Measurements from ENCODE around the gene SLC2A4RG. TPM values are rescaled to one million over a fixed set of nuclear protein-coding genes. Genes with fewer than 3 reads are reported as not detected.
A peak's percentile ranks its signal among the peaks of the same experiment; 100 is the strongest.

Gene SLC2A4RG
- total and polyA plus RNA-seq, 2 of the 13 experiments (the other 11 are each of a cell fraction or from before 2014, with no cell fraction given), result 91.4 to 95.9 TPM

DNA sequence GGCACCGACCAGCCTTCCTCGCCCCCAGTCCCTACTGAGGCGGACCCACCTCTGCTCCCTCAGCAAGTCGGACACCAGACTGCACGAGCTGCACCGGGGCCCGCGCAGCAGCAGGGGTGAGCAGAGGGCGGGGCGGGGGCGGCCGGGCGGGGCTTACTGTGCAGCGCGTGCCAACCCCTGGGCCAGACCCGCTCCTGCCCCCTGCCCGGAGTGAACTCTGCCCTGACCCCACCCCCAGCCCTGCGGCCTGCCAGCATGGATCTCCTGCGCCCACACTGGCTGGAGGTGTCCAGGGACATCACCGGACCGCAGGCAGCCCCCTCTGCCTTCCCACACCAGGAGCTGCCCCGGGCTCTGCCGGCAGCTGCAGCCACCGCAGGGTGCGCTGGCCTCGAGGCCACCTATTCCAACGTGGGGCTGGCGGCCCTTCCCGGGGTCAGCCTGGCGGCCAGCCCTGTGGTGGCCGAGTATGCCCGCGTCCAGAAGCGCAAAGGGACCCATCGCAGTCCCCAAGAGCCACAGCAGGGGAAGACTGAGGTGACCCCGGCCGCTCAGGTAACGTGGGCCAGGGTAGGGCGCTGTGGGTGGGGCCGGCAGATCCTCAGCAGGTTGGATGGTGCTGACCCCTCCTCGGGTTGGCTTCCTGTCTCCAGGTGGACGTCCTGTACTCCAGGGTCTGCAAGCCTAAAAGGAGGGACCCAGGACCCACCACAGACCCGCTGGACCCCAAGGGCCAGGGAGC lies 1.5 kb upstream of the SLC2A4RG start (continued):
- TF ChIP-seq, protein P1, sequence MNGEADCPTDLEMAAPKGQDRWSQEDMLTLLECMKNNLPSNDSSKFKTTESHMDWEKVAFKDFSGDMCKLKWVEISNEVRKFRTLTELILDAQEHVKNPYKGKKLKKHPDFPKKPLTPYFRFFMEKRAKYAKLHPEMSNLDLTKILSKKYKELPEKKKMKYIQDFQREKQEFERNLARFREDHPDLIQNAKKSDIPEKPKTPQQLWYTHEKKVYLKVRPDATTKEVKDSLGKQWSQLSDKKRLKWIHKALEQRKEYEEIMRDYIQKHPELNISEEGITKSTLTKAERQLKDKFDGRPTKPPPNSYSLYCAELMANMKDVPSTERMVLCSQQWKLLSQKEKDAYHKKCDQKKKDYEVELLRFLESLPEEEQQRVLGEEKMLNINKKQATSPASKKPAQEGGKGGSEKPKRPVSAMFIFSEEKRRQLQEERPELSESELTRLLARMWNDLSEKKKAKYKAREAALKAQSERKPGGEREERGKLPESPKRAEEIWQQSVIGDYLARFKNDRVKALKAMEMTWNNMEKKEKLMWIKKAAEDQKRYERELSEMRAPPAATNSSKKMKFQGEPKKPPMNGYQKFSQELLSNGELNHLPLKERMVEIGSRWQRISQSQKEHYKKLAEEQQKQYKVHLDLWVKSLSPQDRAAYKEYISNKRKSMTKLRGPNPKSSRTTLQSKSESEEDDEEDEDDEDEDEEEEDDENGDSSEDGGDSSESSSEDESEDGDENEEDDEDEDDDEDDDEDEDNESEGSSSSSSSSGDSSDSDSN (CRISPR knock-in tag; IDR thresholded peaks at IDR 0.05), result peak; percentile 95
- TF ChIP-seq ZNF772 (CRISPR knock-in tag; IDR thresholded peaks at IDR 0.05) (peak; percentile 94; the same call in 1 of the 2 replicates), SOX13 (IDR thresholded peaks at IDR 0.05) (peak; percentile 33; the same call in 1 of the 2 replicates), SOX13 (CRISPR knock-in tag; conservative IDR thresholded peaks at IDR 0.05 in 1 of 2, IDR thresholded peaks at IDR 0.05 in 1 of 2) (peak in 1 of 2 experiments; percentile 69; a peak in 2 of 4 replicates), HMGA1 (CRISPR knock-in tag; conservative IDR thresholded peaks at IDR 0.05) (no peak), ZNF709 (CRISPR knock-in tag; IDR thresholded peaks at IDR 0.05) (peak; percentile 57; the same call in 1 of the 2 replicates), ZC3H13 (CRISPR knock-in tag; IDR thresholded peaks at IDR 0.05) (peak; percentile 95), CREB1 (IDR thresholded peaks at IDR 0.05) (no peak), CREB1 (CRISPR knock-in tag; IDR thresholded peaks at IDR 0.05) (no peak), DPF2 (CRISPR knock-in tag; IDR thresholded peaks at IDR 0.05; ENCODE audit: borderline replicate concordance, low read depth) (peak; percentile 81), ZNF510 (CRISPR knock-in tag; IDR thresholded peaks at IDR 0.05; ENCODE audit: low read depth) (peak; percentile 83; the same call in 1 of the 2 replicates), FOXA3 (CRISPR knock-in tag; IDR thresholded peaks at IDR 0.05) (peak; percentile 41; the same call in 1 of the 2 replicates), ZNF468 (CRISPR knock-in tag; IDR thresholded peaks at IDR 0.05) (no peak), ZNF549 (CRISPR knock-in tag; IDR thresholded peaks at IDR 0.05) (0 out of 2 replicates have a peak, but pooled peaks have one; percentile 11), ZSCAN25 (CRISPR knock-in tag; IDR thresholded peaks at IDR 0.05) (peak; percentile 90)
- TF ChIP-seq, protein P2, sequence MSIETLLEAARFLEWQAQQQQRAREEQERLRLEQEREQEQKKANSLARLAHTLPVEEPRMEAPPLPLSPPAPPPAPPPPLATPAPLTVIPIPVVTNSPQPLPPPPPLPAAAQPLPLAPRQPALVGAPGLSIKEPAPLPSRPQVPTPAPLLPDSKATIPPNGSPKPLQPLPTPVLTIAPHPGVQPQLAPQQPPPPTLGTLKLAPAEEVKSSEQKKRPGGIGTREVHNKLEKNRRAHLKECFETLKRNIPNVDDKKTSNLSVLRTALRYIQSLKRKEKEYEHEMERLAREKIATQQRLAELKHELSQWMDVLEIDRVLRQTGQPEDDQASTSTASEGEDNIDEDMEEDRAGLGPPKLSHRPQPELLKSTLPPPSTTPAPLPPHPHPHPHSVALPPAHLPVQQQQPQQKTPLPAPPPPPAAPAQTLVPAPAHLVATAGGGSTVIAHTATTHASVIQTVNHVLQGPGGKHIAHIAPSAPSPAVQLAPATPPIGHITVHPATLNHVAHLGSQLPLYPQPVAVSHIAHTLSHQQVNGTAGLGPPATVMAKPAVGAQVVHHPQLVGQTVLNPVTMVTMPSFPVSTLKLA (IDR thresholded peaks at IDR 0.05), result peak; percentile 26; the same call in 1 of the 2 replicates
- TF ChIP-seq, protein P3, sequence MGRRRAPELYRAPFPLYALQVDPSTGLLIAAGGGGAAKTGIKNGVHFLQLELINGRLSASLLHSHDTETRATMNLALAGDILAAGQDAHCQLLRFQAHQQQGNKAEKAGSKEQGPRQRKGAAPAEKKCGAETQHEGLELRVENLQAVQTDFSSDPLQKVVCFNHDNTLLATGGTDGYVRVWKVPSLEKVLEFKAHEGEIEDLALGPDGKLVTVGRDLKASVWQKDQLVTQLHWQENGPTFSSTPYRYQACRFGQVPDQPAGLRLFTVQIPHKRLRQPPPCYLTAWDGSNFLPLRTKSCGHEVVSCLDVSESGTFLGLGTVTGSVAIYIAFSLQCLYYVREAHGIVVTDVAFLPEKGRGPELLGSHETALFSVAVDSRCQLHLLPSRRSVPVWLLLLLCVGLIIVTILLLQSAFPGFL (CRISPR knock-in tag; IDR thresholded peaks at IDR 0.05), result no peak; the same call in 1 of the 2 replicates
- TF ChIP-seq, protein P4, sequence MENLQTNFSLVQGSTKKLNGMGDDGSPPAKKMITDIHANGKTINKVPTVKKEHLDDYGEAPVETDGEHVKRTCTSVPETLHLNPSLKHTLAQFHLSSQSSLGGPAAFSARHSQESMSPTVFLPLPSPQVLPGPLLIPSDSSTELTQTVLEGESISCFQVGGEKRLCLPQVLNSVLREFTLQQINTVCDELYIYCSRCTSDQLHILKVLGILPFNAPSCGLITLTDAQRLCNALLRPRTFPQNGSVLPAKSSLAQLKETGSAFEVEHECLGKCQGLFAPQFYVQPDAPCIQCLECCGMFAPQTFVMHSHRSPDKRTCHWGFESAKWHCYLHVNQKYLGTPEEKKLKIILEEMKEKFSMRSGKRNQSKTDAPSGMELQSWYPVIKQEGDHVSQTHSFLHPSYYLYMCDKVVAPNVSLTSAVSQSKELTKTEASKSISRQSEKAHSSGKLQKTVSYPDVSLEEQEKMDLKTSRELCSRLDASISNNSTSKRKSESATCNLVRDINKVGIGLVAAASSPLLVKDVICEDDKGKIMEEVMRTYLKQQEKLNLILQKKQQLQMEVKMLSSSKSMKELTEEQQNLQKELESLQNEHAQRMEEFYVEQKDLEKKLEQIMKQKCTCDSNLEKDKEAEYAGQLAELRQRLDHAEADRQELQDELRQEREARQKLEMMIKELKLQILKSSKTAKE (CRISPR knock-in tag; IDR thresholded peaks at IDR 0.05; ENCODE audit: borderline replicate concordance), result peak; percentile 94

All from HepG2 (cell line).